GM19438 (cell line): ENCODE results near the gene AURKA.
"Not testable (repeated sequence)": the region's sequence is repeated elsewhere in the genome, so short reads cannot be mapped to it uniquely, and the experiment has no call there.

Experiments
- ATAC-seq: cut with Tn5 transposase; IDR thresholded peaks from one replicate; pipeline ENCODE4 v1.9.1; 2021; ENCODE audit warnings: low read depth; ENCODE audit not compliant: unreplicated experiment

Gene AURKA

GRCh38 chr20:56422076-56422823, 30.2 kb upstream of the AURKA start:
- ATAC-seq: no peak

DNA sequence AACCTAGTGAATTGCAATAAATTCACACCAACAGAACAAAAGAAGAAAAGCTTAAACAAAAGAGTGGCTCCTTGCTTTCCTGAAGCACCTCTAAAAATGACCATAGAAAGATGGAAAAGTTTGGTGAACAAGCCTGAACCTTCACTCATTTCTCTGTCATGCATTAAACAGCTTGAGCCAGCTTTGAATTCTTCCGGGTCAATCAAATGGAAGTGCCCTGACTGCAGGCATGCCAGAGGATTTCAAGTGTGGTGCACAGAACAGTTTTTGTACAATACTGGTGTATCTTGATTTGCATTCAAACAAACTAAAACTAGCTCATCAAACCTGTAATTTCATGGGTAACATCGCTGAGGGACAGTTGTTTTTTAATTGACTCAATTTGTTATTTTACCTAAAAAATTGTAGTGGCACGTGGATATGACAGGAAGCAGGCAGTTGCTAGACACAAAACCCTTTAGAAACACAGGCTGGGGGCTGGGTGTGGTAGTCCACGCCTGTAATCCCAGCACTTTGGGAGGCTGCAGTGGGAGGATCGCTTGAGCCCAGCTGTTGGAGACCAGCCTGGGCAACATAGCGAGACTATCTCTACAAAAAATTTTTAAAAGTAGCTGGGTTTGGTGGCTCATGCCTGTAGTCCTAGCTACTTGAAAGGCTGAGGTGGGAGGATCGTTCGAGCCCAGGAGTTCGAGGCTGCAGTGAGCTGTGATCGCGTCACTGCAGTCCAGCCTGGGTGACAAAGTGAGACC, 29.1 kb upstream of the AURKA start:
- no peak for ATAC-seq

DNA sequence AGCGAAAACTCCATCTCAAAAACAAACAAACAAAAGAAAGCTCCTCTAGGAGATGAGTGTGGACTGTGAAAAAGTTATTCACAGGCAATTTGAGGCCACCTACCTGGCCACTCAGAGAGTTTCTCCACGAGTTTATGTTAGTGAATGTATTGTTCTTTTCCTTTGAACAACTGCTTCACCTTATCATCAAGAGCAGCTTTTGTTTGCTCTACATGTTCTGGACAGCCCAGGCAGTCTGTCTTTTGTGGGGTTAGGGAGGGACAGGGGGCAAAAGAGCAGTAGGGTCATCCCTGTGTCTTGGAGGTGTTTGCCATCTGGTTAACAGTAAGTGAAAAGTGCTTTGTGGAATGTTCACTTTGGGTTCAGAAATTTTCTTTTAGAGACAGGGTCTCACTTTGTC, 28.0 kb upstream of the AURKA start:
- ATAC-seq: no peak

DNA sequence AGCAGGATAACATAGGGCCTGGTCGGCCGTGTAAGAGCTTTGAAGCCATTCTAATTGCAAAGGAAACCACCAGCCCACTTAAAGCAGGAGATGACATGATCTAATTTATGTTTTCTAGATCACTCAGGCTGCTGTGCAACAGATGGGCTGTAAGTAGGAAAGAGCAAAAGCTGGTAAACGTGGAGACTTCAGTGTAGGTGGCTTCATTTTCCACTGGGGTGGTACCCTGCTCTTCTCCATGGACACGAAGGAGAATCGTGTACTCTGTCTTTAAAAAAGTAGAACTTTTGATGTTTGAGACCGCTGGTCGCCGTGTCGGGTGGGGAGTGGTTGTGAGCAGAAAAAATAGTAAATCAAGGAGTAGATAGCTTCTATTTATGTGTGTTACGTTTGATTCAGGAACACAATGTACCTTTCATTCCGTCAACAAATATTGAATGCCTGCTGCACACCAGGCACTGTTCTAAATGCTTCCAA, 26.4 kb upstream of the AURKA start:
- ATAC-seq: no peak

DNA sequence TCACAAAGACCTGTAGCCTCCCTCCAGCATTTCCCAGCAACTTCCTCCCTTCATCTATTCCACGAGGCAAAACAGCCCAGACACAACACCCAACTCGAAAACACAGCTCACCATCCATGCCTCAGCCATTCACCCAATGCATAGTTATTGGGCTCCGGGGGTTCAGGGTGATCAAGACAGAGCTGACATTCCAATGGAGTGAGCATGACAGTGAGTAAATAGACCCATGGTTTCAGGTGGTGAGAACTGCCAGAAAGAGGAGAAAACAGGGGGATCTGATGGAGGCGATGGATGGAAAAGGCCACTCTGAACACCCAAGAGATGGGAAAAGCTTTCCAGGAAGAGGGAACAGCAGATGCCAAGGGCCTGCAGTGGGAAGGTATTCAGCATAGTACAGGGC, 25.9 kb upstream of the AURKA start:
- ATAC-seq: no peak

DNA sequence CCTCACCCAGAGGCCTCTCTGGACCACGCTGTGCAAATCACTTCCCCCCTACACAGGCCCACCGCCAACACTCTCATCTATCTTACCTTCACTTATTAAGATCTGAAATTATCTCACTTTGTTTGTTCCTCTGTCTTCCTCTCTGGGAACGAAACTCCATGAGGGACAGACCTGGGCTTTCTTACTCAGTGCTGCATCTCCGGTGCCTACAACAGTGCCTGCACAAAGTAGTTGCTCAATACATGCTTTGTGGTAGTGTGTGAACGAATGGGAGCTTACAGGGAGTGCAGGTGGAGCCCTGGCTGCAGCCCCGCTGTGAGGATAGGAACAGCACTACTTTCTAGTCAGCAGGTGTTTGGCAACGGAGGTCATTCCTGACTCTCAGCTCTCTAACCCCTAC, 25.4 kb upstream of the AURKA start:
- ATAC-seq: no peak

DNA sequence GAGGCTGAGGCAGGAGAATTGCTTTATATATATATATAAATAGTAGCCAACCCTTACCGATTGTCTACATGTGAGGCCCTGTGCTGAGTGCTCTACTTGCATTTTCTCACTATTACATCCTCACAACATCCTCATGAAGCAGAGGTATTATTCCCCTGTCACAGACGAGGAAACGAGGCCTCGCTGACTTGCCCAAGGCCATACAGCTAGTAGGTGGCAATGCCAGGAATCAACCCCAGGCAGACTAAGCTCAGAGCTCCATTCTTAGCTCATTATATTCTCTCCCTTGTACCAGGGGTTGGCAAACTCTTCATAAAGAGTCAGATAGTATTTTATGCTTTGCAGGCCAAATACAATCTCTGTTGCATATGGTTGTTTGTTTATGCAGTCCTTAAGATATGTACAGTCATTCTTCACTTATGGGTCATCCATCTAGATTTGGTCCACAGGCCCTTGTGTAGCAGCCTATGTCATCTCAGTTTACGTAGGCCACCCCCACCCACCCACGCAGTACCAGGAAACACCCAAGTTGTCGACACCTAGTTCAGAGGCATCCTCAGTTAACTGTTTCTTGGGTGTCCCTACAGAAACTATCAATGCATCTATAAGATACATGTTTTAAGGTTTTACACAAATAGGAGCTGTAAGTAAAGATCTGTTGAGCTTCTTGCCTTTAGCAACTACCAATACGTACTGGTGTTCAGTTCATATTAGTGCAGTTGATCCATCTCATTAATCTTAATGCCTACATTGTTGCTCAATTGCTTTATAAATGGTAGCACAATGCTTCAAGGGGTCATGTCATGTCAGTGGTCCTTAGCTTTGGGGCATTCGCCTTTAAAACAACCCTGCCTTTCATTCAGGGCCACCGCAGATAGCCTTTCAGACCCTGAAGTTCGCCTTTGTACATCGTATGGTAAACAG, 23.1 kb upstream of the AURKA start:
- ATAC-seq: no peak

- no peak for ATAC-seq
These were observed 20.9 kb upstream of the AURKA start for GRCh38 chr20:56412949-56413348.

DNA sequence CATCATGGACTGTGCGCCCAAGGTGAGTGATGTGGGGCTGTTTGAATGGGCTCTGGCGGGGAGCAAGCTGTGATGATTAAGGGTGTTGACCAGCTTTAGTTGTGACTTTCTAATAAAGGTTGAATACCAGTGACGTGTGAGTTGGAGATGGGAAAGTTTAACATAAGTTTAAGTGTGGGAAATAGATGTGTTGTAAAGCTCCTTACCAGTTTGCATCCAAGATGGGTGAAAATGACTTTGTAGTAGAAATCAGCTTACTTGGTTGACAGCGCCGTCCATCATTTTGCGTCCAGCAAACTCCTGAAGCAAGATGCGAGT, 20.4 kb upstream of the AURKA start:
- no peak for ATAC-seq

DNA sequence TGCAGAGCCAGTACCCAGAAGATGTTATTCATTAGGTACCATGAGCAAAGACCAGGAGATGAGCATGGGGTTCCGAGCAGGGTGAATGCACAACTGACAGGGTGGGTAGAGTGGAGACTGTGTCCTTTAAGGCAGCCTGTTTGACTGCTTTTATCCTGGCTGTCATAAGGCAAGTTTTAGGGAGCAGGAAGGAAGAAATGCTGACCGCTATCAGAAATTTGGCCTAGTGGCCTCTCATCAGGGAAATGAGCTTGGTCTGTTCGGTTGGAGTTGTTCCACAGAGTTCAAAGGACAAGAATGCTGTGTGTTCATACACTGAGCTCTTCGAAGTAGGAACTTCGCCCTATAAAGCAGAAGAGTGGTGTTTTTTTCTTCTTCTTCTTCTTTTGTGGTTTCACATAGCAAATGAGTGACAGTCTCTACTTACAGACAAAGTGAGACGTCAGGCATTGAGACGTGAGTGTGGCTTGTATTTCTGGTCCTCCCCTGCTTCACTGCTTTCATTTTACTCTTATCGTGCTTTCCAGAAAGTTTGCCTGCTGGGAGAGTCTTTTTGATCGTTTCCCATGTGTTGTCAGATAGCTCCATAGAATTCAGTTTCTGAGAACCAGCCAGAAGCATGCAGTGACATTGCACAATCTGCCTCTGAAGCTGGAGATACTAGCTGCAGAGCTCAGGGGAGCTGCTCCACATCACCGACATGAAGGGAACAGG, 19.9 kb upstream of the AURKA start, which contains the start of gene CASS4:
CASS4 (plus strand) TSS at position 502 of the 714 bp plus-strand sequence; CDS start at position 701, 199 bp downstream.
- peak; percentile 78 for ATAC-seq

- ATAC-seq: not testable (repeated sequence)
These were observed 19.3 kb upstream of the AURKA start for GRCh38 chr20:56411287-56411686.

DNA sequence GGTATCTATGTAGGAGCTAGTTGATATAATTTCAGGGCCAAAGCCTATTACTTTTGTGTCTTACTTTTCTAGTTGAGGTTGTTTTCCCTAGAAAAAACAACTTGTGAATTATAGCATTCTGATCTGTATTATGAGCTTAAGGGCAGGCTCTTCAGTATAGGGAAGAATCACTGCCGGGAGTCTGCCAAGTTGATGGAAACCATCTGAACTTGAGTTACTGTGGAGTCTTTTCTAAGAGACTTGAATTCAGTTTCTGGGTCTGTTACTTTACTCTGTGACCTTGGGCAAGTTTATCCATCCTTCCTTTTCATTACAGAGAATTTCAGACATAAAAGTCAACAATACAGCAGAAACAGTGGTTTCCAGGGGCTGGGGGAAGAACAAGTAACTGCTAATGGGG, 17.9 kb upstream of the AURKA start:
- ATAC-seq: no peak

- ATAC-seq: no peak
These were observed 17.5 kb upstream of the AURKA start for GRCh38 chr20:56409521-56409920.

DNA sequence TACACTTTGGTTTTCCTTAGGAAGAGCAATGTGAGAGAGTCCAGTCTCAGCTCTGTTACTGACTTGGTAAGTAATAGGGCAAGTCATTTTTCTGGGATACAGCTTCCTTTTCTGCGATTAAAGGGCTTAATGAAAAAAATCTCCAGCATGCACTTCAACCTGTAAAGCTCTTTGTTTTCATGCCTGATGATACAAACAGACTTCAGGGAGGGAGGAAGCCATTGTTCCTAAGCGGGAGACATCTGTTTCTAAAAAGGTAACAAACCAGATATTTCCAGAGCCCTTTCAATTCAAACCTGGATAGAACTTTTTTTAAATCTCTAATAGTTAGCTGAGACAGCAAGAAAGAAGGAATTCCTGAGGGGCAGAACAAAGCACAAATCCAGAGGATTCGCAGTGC, 14.9 kb upstream of the AURKA start:
- no peak for ATAC-seq

DNA sequence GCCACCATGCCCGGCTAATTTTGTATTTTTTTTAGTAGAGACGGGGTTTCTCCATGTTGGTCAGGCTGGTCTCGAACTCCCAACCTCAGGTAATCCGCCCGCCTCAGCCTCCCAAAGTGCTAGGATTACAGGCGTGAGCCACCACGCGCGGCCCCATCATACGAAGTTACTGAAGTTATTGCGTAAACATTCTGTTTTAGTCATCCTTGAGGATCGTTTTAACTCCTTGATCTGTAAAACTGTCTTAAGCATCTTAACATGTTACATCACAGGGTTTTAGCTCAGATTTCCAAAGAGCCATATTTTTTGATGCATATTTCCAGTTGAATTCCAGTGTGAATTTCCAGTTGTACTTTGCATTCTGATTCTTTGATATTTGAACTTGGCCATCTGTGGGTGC, 13.3 kb upstream of the AURKA start:
- ATAC-seq: not testable (repeated sequence)

DNA sequence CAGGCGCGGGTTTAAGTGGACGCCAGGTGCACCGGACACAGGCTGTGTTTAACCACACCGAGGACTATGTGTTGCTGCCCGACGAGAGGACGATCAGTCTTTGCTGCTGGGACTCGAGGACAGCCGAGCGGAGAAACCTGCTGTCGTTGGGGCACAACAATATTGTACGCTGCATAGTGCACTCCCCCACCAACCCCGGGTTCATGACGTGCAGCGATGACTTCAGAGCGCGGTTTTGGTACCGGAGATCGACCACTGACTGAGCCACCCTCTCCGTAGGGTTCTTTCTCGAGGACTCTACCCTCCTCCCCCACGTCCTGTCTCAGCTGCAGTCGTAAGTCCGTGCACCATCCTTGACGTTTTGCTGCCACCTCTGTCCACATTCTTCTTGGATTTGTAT, 11.4 kb upstream of the AURKA start:
- ATAC-seq: no peak

GRCh38 chr20:56400001-56400640, 8.1 kb upstream of the AURKA start:
- peak; percentile 81 for ATAC-seq

DNA sequence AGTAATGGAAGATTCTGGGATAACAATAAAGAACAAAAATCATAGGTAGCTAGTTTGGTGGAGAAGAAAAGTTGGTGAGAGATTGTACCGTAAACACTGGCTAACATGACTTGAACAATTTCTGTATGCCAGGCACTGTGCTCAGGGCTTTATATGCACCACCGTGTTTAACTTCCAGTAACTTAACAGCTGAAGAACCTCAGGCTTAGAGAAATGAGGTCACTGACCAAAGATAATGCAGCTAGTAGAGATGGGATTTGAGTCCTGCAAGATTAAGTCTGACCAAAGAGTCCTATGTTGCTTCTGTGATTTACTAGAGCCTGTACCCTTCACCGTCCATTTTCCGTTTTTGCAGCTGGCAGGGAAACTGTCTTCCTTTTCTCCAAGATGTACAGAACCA, 3.2 kb upstream of the AURKA start:
- ATAC-seq: no peak

- ATAC-seq: no peak
These were observed 1.6 kb upstream of the AURKA start for GRCh38 chr20:56393653-56394052.
